CD14-positive monocyte (primary cell): ENCODE data around the gene ARHGEF19. TPM values are rescaled to one million over a fixed set of nuclear protein-coding genes. Genes with fewer than 3 reads are reported as not detected.

Experiments used
- DNase-seq, 3 donors: peaks; one replicate each; pipeline ENCODE4 v3.0.0-alpha.2; 2011 to 2022
- H2AFZ ChIP-seq: 2 replicates; pipeline ENCODE4 v1.6.0; 2012; ENCODE audit warnings: mild to moderate bottlenecking, low read depth, low read length, inconsistent platforms; ENCODE audit not compliant: insufficient read depth, poor library complexity, severe bottlenecking
- H3K27ac ChIP-seq, 2 donors: 1 replicate in 1 of 2; 2 replicates in 1 of 2; pipeline ENCODE4 v1.5.1; 2012 to 2013; ENCODE audit warnings: low read length in 2 of 2, control low read depth in 1 of 2, inconsistent platforms in 1 of 2, low read depth in 1 of 2, mild to moderate bottlenecking in 1 of 2
- H3K27me3 ChIP-seq, 2 donors: one replicate each; pipeline versions ENCODE4 v1.6.0 to v1.6.1; 2011 to 2013; ENCODE audit warnings: low read length in 2 of 2; ENCODE audit not compliant: control insufficient read depth in 2 of 2, insufficient read depth in 2 of 2
- H3K36me3 ChIP-seq, 2 donors: replicated peaks in 1 of 2; 1 replicate in 1 of 2; 2 replicates in 1 of 2; pipeline versions ENCODE4 v1.5.1 to v1.6.1; 2012 to 2013; ENCODE audit warnings: low read length in 2 of 2, control low read depth in 1 of 2, inconsistent platforms in 1 of 2, mild to moderate bottlenecking in 1 of 2; ENCODE audit not compliant: insufficient read depth in 2 of 2, control insufficient read depth in 1 of 2
- H3K4me1 ChIP-seq, 2 donors: 1 replicate in 1 of 2; 2 replicates in 1 of 2; pipeline versions ENCODE4 v1.5.1 to v1.6.1; 2012 to 2013; ENCODE audit warnings: low read length in 2 of 2, control low read depth in 1 of 2, inconsistent platforms in 1 of 2, mild to moderate bottlenecking in 1 of 2, moderate library complexity in 1 of 2; ENCODE audit not compliant: insufficient read depth in 2 of 2, control insufficient read depth in 1 of 2
- H3K4me2 ChIP-seq: replicated peaks from 2 replicates; pipeline ENCODE3; 2012; ENCODE audit warnings: low read length, moderate library complexity, mild to moderate bottlenecking; ENCODE audit not compliant: poor library complexity, severe bottlenecking; ENCODE audit errors: extremely low read depth
- H3K4me3 ChIP-seq, 3 experiments: fragments of 200-600 bp in 1 of 3; sonication (generic) in 1 of 3; replicated peaks in 1 of 3; 1 replicate in 2 of 3; 2 replicates in 1 of 3; pipeline ENCODE4 v1.5.1; 2011 to 2013; ENCODE audit warnings: low read length in 3 of 3, mild to moderate bottlenecking in 3 of 3, control low read depth in 2 of 3, low read depth in 2 of 3, inconsistent platforms in 1 of 3, moderate library complexity in 1 of 3
- H3K79me2 ChIP-seq: 2 replicates; pipeline ENCODE4 v1.6.0; 2012; ENCODE audit warnings: mild to moderate bottlenecking, control low read depth, inconsistent platforms, low read length, moderate library complexity; ENCODE audit not compliant: insufficient read depth
- H3K9ac ChIP-seq: 2 replicates; pipeline ENCODE4 v1.6.0; 2017; ENCODE audit warnings: low read length, mild to moderate bottlenecking; ENCODE audit not compliant: insufficient read depth, poor library complexity, severe bottlenecking
- H3K9me3 ChIP-seq, 2 donors: replicated peaks in 1 of 2; 1 replicate in 1 of 2; 2 replicates in 1 of 2; pipeline versions ENCODE4 v1.5.1 to v1.6.1; 2012 to 2013; ENCODE audit warnings: low read length in 2 of 2, control low read depth in 1 of 2; ENCODE audit not compliant: control insufficient read depth in 1 of 2, insufficient read depth in 1 of 2
- H4K20me1 ChIP-seq: 2 replicates; pipeline ENCODE4 v1.6.0; 2012; ENCODE audit warnings: mild to moderate bottlenecking, low read length, control low read depth, moderate library complexity; ENCODE audit not compliant: insufficient read depth
- H3K27ac Mint-ChIP-seq, 7 donors: one replicate each; pipeline ENCODE4 v1.8.0; 2020; ENCODE audit warnings: mild to moderate bottlenecking in 7 of 7, mixed read lengths in 7 of 7, moderate library complexity in 6 of 7, inconsistent platforms in 2 of 7
- H3K27me3 Mint-ChIP-seq, 3 donors: one replicate each; pipeline ENCODE4 v1.8.0; 2021 to 2022; ENCODE audit warnings: low read depth in 3 of 3, mild to moderate bottlenecking in 3 of 3, mixed read lengths in 3 of 3, moderate library complexity in 3 of 3, inconsistent platforms in 1 of 3
- H3K36me3 Mint-ChIP-seq, 2 donors: one replicate each; pipeline ENCODE4 v1.8.0; 2020; ENCODE audit warnings: mixed read lengths in 2 of 2, inconsistent platforms in 1 of 2, mild to moderate bottlenecking in 1 of 2
- H3K4me1 Mint-ChIP-seq: one replicate; pipeline ENCODE4 v1.8.0; 2020; ENCODE audit warnings: mild to moderate bottlenecking, mixed read lengths
- H3K4me3 Mint-ChIP-seq, 2 donors: one replicate each; pipeline ENCODE4 v1.8.0; 2020; ENCODE audit warnings: mild to moderate bottlenecking in 2 of 2, mixed read lengths in 2 of 2, moderate library complexity in 1 of 2
- H3K9me3 Mint-ChIP-seq, 7 donors: one replicate each; pipeline ENCODE4 v1.8.0; 2020 to 2022; ENCODE audit warnings: mixed read lengths in 7 of 7, mild to moderate bottlenecking in 6 of 7, moderate library complexity in 6 of 7, inconsistent platforms in 2 of 7
- WGBS: methylation state at CpG from one replicate; pipeline ENCODE4 v1.1.5; 2013; ENCODE audit warnings: missing lambda C conversion rate; ENCODE audit not compliant: insufficient coverage; 5-methylcytosine and 5-hydroxymethylcytosine counted together
- intact Hi-C, 2 donors: fragments of 100-400 bp; cut with micrococcal nuclease; formaldehyde crosslinking; loops; one replicate each; pipeline versions ENCODE4 v1.15.0 to v1.15.1; 2023
- polyA plus RNA-seq, 3 donors: library from polyadenylated mRNA; depleted of rRNA in 1 of 3; unstranded in 2 of 3; stranded (reverse) in 1 of 3; fragments of 300-500 nt in 2 of 3; fragments of >200 nt in 1 of 3; fragmentation: Illumina TruSeq in 2 of 3; gene quantifications; 1 replicate in 2 of 3; 2 replicates in 1 of 3; pipeline ENCODE4 v1.2.3, GENCODE V29; 2012 to 2021
- TF ChIP-seq, protein P1 (sequence below): fragments of 200-600 bp; IDR thresholded peaks from one replicate; pipeline ENCODE4 v1.8.0; 2022; ENCODE audit warnings: antibody characterized with exemption, mild to moderate bottlenecking

The ARHGEF19 gene
- polyA plus RNA-seq, 3 donors: 2.2 to 7.9 (median 2.3) TPM

DNA sequence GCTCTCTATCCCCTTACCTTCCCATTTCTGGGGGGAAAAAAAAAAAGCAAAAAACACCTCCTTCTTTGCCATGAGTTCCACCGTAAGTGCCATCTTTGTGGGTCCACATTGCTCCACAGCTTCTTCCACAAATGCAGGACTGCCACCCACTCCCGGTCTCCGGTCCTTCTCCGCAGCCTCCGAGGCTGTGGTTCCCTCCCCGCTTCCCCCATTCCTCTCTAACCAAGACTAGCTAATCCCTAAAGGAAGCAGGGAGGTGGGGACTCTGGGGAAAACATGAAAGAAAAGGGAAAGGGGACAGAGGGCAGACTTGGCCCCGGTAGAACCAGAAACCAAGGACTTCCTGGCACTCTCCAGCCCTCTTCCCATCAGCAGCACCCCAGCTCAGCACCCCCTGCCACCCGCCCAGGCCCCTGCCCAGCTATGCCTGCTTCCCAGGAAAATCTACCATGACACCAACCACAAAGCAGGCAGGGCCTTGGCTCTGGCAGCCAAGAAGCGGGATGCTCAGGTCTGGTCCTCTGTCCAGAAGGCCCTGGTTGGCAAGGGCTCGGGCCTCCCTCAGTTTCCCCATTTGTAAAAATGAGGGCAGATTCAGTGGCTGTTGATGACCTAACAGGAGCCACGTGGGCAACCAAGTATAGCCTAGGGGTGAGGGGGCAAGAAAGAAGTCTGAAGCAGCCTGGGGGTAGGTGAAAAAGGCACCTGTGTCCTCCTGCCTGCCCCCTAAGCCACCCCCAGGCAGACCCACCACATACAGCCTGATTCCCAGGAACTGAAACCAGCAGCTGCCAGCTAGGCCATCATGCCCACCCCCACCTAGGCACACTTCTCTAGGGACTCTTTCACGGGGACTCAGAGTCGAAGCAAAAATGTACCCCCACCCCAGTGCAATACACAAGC, 59.1 kb downstream of the ARHGEF19 start:
- intact Hi-C loops: no loop called here
- H3K27me3 Mint-ChIP-seq: peaks cover 32 to 52% (median 37%) of the 10 kb centered on the region in 3 donors
- TF ChIP-seq, protein P1, sequence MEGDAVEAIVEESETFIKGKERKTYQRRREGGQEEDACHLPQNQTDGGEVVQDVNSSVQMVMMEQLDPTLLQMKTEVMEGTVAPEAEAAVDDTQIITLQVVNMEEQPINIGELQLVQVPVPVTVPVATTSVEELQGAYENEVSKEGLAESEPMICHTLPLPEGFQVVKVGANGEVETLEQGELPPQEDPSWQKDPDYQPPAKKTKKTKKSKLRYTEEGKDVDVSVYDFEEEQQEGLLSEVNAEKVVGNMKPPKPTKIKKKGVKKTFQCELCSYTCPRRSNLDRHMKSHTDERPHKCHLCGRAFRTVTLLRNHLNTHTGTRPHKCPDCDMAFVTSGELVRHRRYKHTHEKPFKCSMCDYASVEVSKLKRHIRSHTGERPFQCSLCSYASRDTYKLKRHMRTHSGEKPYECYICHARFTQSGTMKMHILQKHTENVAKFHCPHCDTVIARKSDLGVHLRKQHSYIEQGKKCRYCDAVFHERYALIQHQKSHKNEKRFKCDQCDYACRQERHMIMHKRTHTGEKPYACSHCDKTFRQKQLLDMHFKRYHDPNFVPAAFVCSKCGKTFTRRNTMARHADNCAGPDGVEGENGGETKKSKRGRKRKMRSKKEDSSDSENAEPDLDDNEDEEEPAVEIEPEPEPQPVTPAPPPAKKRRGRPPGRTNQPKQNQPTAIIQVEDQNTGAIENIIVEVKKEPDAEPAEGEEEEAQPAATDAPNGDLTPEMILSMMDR: no peak
- H3K27me3 ChIP-seq: peaks cover 6 to 36% of the 10 kb centered on the region in 2 donors
- no peak overlapping the region for H3K4me3 Mint-ChIP-seq
- no peak overlapping the region for H3K4me3 ChIP-seq
- no peaks in the 10 kb centered on the region for H4K20me1 ChIP-seq
- H3K4me1 Mint-ChIP-seq: peaks cover 46% of the 10 kb centered on the region
- H3K4me2 ChIP-seq: no peak overlapping the region
- H3K36me3 Mint-ChIP-seq: no peaks in the 10 kb centered on the region
- no peak overlapping the region for H3K9ac ChIP-seq
- no peak overlapping the region for H3K27ac Mint-ChIP-seq
- DNase-seq: no peak
- H3K4me1 ChIP-seq: peaks cover 32 to 42% of the 10 kb centered on the region in 2 donors
- H3K9me3 ChIP-seq: no peaks in the 10 kb centered on the region
- H3K27ac ChIP-seq: no peak overlapping the region
- no peaks in the 10 kb centered on the region for H3K36me3 ChIP-seq
- WGBS: 76% methylated on average over 6 of the region's 13 CpGs
- H3K79me2 ChIP-seq: no peaks in the 10 kb centered on the region
- no peak overlapping the region for H2AFZ ChIP-seq
- H3K9me3 Mint-ChIP-seq: peaks cover 0 to 4% (median 0%) of the 10 kb centered on the region in 7 donors

GRCh38 chr1:16152481-16153087, 59.9 kb downstream of the ARHGEF19 start:
- Mint-ChIP-seq H3K27me3 (peaks cover 29 to 51% (median 37%) of the 10 kb centered on the region in 3 donors), H3K36me3 (no peaks in the 10 kb centered on the region), H3K4me1 (peaks cover 40% of the 10 kb centered on the region), H3K4me3 (no peak overlapping the region), H3K9me3 (peaks cover 0 to 4% (median 0%) of the 10 kb centered on the region in 7 donors), H3K27ac (no peak overlapping the region)
- WGBS: 79% methylated on average over 11 of the region's 16 CpGs
- Histone ChIP-seq H3K4me1 (peaks cover 32 to 41% of the 10 kb centered on the region in 2 donors), H2AFZ (no peak overlapping the region), H3K27me3 (peaks cover 6 to 36% of the 10 kb centered on the region in 2 donors), H4K20me1 (no peaks in the 10 kb centered on the region), H3K9me3 (no peaks in the 10 kb centered on the region), H3K9ac (no peak overlapping the region), H3K4me3 (no peak overlapping the region), H3K79me2 (no peaks in the 10 kb centered on the region), H3K36me3 (no peaks in the 10 kb centered on the region), H3K4me2 (no peak overlapping the region), H3K27ac (no peak overlapping the region)
- TF ChIP-seq, protein P1: no peak
- intact Hi-C loops: no loop called here
- DNase-seq: no peak
